ENCODE results near the gene TAF1.
A peak's percentile ranks its signal among the peaks of the same experiment; 100 is the strongest.
"Not testable (repeated sequence)": the region's sequence is repeated elsewhere in the genome, so short reads cannot be mapped to it uniquely, and the experiment has no call there.

The TAF1 gene

GRCh38 chrX:71439896-71440295 is 73.7 kb downstream of the TAF1 start:
- no peak for DNase-seq

- DNase-seq, result no peak
Observed at GRCh38 chrX:71440401-71440800, 74.2 kb downstream of the TAF1 start.

GRCh38 chrX:71441809-71442208 is 75.7 kb downstream of the TAF1 start:
- DNase-seq, result not testable (repeated sequence)

GRCh38 chrX:71450433-71451106 is 84.4 kb downstream of the TAF1 start:
- DNase-seq, result no peak

- not testable (repeated sequence) for DNase-seq
Observed at GRCh38 chrX:71451518-71451917, 85.4 kb downstream of the TAF1 start.

- DNase-seq, result no peak
Observed at GRCh38 chrX:71453056-71453455, 86.9 kb downstream of the TAF1 start.

GRCh38 chrX:71454222-71454621 is 88.1 kb downstream of the TAF1 start:
- DNase-seq, result no peak

GRCh38 chrX:71458866-71459265 is 92.7 kb downstream of the TAF1 start:
- no peak for DNase-seq

GRCh38 chrX:71464968-71465367 is 98.8 kb downstream of the TAF1 start:
- no peak for DNase-seq

GRCh38 chrX:71466979-71467523 is 100.9 kb downstream of the TAF1 start:
- no peak for DNase-seq

- DNase-seq, result no peak
Observed at GRCh38 chrX:71475785-71476540, 109.8 kb downstream of the TAF1 start.

GRCh38 chrX:71482228-71482958 is 116.2 kb downstream of the TAF1 start:
- DNase-seq, result no peak

- no peak for DNase-seq
Observed at GRCh38 chrX:71487814-71488213, 121.7 kb downstream of the TAF1 start.

- no peak for DNase-seq
Observed at GRCh38 chrX:71489540-71489939, 123.4 kb downstream of the TAF1 start.

- peak; percentile 55 for DNase-seq
Observed at GRCh38 chrX:71492231-71493065, 126.3 kb downstream of the TAF1 start.

- no peak for DNase-seq
Observed at GRCh38 chrX:71493111-71493613, 127.0 kb downstream of the TAF1 start.

GRCh38 chrX:71495979-71496378 is 129.8 kb downstream of the TAF1 start:
- not testable (repeated sequence) for DNase-seq

GRCh38 chrX:71496476-71496875 is 130.3 kb downstream of the TAF1 start:
- DNase-seq, result no peak

GRCh38 chrX:71502080-71502479 is 135.9 kb downstream of the TAF1 start:
- DNase-seq, result not testable (repeated sequence)

- no peak for DNase-seq
Observed at GRCh38 chrX:71504346-71504745, 138.2 kb downstream of the TAF1 start.

- DNase-seq, result no peak
Observed at GRCh38 chrX:71509289-71509688, 143.1 kb downstream of the TAF1 start.

GRCh38 chrX:71510161-71510560 is 144.0 kb downstream of the TAF1 start:
- no peak for DNase-seq
